HUDEP-2 (cell line): ENCODE data around the gene NLE1.
"Not testable (repeated sequence)": the region's sequence is repeated elsewhere in the genome, so short reads cannot be mapped to it uniquely, and the experiment has no call there.

Source experiments
- DNase-seq, 76 experiments: peaks; one replicate each; lab custom pipeline; 2025; ENCODE audit not compliant: unreplicated experiment in 76 of 76; lab: John Stamatoyannopoulos, UW

Gene NLE1

DNA sequence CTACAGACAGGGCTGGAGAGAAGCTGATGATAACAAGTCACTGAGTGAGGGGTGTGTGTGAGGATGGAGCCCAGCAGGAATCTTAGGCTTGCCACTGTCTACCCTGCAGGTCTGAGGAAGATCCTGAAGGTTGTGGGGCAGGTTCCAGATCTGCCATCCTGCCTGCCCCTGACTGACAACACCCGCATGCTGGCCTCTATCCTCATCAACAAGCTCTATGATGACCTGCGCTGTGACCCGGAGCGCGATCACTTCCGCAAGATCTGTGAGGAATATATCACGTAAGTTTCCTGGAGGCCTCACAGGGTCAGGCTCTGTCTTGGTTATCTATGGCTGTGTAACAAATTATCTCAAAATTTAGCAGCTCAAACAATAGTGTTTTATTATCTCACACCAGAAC lies 21.8 kb upstream of the NLE1 start:
- DNase-seq, result no peak

DNA sequence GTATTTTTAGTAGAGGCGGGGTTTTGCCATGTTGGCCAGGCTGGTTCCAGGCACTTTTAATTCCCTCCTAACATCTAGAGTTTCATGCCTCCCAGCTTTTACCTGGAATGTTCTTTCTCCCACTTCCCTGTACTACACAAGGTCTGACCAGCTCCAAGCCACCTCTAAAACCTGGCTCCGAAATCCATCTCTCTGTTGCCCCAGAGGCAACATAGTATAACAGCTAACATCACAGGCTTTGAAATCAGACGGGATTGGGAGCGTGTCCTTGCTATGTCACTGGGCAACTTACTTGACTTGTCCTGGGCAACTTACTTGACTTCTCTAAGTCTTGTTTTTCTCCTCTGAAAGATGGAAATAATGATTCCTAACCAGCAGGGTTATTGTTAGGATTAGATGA lies 20.7 kb upstream of the NLE1 start:
- DNase-seq, result no peak

DNA sequence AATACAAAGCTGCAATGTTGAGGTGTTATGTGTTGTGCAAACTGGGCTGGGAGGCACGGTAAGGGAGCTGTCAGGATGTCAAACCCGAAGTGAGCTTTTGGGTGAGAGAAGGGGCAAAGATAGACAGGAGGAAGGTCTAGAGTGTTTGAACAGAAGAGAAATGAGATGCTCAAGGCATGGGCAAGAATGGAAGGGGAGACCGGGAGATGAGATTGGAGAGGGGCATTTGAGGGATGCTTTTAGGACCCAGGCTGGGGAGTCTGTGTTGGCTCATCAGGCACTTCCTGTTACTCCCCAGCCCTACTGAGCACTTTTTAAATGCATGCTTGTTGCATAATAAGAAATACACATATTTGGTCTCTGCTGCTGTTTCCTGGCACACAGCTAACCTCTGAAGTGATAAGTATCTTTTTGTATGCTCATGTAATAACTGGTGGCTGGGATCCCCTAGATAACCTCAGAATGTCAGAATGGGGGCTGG lies 19.2 kb upstream of the NLE1 start:
- DNase-seq, result no peak

DNA sequence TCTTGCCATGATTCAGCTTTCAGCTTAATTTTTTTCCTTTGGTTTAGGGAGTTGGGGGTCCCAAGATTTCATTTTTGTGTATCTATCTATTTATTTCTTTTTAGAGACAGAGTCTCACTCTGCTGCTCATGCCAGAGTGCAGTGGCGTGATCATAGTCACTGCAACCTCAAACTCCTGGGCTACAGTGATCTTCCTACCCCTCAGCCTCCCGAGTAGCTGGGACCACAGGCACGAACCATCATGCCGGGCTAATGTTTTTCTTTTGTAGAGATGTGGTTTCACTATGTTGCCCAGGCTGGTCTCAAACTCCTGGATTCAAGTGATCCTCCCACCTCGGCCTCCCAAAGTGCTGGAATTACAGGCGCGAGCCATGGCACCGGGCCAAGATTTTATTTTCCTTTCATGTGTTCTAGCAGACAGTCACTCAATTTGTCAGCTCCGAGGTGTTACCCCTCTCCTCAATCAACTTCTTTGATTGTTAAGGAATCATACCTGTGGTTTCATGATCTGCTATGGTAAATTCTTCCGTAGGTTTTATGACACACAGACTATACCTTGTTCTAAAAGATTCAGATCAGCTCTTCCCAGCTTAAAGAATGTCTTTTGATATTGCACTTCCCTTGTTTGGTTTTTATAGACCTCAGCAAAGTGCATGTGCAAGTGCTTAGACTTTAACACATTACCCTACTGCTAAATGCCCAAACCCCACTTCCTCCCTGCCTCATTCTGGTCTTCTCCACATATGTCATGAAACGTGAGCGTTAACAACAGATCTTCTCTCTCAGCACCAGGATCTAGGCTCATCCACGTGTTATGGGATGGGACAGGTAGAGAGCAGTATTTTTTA lies 18.5 kb upstream of the NLE1 start:
- DNase-seq, result no peak

DNA sequence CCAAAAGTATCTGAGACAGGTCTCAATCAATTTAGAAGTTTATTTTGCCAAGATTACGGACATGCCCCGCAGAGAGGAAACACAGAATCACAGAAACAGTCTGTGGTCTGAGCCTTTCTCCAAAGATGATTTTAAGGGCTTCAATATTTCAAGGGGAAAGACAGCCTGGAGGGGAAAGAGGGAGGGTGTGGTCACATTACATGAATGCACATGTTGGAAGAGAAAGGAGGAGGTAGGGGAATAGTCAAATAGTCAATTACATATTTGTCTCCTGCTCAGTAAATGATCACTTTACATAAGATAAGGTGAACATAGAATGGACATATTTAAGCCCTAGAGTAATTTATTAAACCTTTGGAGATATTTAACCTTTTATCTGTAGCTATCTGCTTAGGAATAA lies 17.8 kb upstream of the NLE1 start:
- no peak for DNase-seq

DNA sequence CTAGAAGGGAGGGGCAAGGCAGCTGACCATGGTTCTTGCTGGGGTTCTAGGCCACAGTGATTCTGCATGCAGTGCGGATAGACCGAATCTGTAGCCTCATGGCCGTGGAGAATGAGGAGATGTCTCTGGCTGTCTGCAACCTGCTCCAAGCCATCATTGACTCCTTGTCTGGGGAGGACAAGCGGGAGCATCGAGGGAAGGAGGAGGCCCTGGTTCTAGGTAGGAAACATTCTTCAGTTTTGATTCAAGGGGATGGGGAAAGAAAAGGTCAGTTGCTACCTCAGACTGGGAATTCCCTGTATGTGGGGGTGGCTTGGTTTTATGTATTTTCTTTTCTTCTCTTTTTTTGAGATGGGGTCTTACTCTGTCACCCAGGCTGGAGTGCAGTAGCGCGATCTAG lies 13.1 kb upstream of the NLE1 start:
- no peak for DNase-seq

DNA sequence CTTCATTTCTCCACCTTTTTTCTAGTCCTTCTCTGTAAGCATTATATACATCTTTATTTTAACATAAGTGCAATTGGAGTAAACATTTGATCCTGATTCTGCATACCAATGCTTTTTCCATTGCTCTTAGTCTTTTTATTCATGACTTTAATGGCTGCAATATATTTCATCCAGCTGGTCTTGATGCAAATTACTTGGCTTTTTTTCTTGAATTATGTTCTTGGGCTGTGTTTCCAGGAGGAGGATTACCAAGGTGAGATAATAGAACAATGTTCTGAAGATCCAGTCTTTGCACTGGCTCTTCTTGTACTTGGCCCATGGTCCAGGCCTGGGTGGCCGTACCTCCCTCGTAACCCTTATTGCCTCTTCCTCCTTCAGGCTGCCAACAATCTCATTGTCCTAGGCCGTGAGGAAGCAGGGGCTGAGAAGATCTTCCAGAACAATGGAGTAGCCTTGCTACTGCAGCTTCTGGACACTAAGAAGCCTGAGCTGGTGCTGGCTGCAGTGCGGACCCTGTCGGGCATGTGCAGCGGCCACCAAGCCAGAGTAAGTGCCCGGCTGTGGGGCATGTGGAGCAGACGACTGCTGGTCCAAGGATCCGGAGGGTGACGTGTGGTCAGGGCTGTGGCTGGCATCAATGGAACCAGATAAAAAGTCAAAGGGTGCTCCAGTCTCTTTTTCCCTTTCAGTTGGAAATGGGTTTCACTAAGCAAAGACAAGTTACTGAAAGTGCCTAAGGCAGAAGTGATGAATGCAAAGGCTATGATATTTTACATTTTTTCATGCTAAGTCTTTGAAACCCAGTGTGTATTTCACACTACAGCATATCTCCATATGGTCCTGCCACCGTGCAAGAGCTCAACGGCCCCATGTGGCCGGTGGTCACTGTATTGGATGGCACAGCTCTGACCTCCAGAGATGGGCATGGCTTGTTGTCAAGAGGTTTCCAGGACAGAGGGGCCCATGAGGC lies 12.4 kb upstream of the NLE1 start:
- DNase-seq, result no peak

DNA sequence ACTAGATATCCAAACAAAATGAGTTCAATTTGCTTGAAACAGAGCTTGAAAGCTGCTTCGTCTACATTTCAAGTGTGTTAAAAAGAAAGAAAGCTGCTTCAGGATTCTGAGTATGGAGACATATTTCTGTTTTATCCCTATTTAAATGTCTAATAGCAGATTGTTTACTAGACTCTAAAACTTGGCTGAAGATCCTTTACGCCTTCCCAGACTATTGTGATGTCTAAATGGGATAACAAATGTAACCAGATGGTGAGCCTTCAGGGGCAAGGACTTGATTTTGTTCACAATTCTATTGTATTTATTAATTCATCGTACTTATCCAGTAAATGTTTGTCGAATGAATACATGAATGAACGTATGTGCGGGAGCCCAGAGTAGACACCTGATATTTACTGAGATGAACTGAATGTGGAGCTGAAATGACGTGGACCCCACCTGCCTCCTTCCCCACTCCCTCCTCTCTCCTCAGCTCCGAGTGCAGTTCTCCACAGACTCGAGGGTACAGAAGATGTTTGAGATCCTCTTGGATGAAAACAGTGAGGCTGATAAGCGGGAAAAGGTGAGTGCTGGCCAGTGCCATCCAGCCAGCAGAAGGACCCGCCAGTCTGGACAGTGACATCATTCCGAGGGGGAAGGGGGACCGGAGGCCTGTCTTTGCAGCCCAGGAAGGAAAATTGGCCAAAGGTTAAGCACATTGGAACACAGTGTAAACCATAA lies 10.5 kb upstream of the NLE1 start:
- no peak for DNase-seq

DNA sequence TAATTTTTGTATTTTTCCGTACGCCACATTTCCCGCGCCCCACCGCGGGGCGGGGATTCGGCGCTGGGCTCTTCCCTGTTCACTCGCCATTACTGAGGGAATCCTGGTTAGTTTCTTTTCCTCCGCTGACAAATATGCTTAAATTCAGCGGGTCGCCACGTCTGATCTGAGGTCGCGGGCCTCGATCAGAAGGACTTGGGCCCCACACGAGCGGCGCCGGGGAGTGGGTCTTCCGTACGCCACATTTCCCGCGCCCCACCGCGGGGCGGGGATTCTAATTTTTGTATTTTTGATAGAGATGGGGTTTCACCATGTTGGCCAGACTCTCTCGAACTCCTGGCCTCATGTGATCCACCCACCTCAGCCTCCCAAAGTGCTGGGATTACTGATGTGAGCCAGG lies 9.0 kb upstream of the NLE1 start:
- not testable (repeated sequence) for DNase-seq

DNA sequence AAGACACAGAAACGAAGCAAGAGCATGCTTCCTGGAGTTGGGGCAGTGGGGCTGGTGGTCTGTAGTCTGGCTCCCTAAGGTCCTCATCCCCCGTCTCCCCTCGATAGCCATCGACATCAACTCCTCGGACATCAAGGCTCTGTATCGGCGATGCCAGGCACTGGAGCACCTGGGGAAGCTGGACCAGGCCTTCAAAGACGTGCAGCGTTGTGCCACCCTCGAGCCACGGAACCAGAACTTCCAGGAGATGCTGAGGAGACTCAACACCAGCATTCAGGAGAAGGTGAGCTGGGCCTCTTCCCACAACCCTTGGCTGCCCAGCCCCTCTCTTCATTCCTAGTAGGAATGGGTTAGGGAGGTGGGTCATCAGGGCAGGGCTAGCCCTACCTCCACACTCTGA lies 7.8 kb upstream of the NLE1 start:
- no peak for DNase-seq

DNA sequence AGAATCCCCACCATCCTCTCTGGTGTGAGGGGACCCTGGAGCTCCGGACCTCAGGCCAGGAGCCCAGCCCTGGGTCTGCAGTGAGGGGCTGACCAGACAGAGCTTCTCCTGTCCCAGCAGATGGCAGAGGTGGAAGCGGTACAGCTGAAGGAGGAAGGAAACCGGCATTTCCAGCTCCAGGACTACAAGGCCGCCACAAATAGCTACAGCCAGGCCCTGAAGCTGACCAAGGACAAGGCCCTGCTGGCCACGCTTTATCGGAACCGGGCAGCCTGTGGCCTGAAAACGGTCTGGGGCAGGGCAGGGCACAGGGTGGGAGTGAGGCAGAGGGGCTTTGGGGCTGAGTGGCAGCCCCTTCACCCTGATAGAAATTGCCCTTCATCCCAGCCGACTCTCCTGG lies 6.0 kb upstream of the NLE1 start:
- no peak for DNase-seq

DNA sequence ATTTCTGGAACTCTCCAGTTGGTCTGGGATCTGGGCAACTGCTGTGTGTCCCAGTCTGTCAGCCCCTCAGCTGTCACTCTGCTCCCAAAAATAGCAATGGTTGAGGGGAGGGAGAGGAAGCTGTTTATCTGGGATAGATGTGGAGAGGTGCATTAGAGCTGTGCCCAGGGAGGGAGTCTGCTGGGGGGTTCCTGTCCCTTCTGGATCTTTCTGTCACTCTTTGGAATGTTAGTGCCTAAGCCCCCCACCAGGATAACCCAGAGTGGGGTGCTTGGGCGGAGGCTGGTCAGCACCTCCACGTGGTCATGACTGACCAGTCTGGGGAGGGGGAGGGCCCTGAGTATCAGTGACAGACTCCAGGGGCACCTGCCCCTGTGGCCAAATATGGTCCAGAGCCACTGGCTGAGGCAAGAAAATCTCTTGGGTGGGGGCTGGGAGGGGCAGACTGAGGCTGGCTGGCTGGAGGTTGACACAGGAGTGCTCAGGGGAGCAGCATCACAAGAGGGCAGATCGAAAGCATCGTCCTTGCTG lies 5.3 kb upstream of the NLE1 start, which contains the start of gene UNC45B:
UNC45B (plus strand) TSS at position 443 of the 531 bp plus-strand sequence. CDS start 447 bp downstream, outside the sequence.
- no peak for DNase-seq

DNA sequence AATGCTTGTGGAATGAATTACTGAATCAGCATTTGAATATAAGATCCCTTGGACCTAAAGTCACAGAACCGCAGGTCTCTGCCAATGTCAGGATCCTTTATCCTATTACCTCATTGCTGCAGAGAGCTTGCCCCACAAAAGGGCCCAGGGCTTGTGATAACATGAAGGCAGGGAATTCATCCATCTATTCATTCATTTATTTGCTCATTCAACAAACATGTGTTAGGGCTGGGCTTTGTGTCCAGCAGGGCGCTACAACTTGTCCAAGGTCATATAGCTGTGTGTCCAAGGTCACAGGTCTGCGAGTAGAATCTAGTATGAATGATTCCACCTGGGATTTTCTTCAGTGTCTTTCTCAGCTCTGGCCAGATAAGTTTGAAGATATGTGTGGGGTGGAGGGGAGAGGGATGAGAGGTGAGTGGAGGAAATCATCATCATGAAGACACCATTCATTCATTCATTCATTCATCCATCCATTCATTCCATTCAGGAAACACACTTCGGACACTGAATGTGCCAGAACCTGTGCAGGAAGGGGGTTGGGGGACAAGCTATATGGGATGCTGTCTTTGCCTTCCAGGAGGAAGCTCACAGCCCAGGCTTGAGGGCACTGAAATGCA lies 4.2 kb upstream of the NLE1 start:
- no peak for DNase-seq

DNA sequence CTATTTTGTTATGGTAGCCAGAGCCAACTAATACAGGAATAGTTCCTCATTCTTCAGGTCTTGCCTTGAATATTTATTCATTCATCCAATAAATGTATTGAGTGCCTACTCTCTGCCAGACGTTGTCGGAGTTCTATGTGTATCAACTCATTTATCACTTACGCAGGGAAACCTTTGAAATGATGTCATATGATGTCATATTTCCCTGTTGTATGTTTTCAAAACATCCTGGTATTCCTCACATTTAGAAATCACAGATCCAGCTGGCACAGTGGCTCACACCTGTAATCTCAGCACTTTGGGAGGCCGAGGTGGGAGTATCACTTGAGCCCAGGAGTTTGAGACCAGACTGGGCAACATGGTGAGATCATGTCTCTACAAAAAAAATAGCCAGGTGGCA lies 2.7 kb upstream of the NLE1 start:
- DNase-seq, result no peak

DNA sequence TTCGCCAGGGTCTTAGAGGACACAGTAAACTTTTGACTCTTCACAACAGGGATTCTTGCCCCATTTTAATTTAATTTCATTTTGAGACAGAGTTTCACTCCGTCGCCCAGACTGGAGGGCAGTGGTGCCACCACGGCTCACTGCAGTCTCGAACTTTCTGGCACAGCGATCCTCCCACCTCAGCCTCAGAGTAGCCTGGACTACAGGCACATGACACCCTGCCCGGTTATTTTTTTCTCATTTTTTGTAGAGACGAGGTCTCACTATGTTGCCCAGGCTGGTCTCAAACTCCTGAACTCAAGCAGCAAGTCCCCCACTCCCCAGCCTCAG lies 329 bp upstream of the NLE1 start:
- no peak for DNase-seq

DNA sequence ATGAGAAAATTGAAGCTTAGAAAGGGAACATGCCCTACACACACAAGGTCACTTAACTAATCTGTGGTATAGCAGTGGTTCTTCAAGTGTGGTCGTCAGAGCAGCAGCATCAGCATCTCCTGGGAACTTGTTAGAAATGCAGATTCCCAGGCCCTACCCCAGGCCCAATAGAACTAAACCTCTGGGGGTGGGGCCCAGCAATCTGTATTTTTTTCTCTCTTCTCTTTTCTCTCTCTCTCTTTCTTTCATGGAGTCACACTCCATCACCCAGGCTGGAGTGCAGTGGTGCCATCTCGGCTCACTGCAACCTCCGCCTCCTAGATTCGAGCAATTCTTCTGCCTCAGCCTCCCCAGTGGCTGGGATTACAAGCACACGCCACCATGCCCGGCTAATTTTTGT lies 3.9 kb downstream of the NLE1 start:
- DNase-seq, result no peak

DNA sequence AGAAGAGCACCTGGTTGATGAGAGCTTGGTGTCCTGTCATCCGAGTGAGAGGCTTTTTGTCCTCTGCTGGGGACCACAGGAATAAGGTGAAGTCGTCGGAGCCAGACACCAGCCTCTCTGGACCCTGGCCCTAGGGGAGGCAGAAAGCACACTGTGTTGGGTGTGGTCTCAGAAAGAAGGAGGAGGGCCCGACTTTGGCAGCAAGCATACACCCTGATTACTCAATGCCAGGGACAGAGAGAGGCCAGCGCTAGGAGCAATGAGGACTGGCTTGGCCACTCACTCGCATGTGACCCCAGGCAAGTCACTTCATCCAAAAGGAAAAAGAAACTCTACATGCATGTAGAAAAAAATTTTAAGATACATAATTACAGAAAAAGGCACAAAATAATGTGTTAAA lies 6.8 kb downstream of the NLE1 start:
- peak in 3 of 76 experiments; percentile 2 to 12 (median 3) for DNase-seq

DNA sequence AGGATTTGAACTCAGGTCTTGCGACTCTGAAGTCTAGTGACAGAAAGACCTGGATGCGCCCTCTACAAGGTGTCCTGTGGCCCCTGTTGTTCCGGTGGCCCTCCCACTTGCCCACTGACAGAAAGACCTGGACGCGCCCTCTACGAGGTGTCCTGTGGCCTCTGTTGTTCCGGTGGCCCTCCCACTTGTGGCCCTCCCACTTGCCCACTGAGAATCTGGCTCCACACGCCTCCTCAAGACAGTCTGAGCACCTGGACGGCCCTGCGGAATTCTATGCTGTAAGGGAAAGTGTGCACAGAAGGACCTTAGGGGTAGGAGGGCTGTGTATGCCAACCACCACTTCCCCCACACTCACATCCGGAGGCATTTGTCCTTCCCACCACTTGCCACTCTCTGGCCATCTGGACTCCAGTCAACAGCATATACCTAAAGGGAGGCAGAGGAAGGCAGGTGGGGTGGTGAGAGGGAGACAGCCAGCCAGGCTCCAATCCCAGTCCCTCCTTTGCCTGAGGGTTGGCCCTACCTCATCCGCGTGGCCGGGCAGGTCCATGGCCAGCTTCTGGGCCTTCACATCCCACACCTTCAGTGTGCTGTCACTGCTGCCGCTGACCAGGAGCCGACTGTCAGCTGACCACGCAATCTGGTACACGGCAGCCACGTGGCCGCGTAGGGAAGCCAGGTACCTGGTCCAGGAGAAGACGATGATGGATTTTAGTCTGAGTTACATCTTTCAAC lies 9.1 kb downstream of the NLE1 start:
- no peak for DNase-seq

DNA sequence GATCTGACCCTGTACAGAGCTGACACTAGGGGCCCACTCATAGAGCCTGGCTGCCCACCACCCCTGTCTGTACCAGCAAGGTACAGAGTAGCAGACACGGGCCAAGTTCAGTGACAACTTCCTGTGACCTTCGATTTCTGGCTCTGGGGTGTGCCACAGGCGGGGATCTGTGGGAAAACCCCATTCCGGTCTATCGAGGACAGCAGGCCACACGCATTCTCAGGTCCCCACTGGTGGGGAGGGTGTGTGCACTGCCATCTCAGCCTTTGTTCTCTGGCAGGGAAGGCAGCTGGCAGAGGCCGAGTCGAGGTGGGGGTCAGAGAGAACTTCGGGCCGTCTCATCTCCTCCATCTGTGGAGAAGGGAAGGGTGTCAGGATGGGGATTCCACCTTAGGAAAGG lies 10.0 kb downstream of the NLE1 start:
- DNase-seq, result no peak

DNA sequence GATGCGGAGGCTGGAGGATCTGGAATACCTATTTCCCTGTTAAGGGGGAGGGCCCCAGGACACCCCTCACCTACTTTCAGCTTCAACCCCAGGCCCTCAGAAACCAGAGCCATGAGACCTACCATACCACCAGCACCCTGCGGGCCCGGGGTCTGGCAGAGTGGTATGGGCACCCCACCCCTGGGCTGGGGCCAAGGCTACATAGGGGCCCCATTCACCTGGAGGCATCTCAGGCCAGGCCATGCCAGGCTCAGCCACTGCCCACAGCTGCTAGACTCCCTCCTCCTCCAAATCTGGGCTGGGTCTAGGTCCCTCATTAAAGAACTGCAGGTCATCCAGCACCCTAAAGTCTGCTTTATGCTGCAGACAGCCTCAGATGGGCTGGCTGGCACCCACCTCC lies 11.7 kb downstream of the NLE1 start:
- DNase-seq, result no peak
